Caco-2 (cell line): ENCODE results near the gene FCN3. TPM values are rescaled to one million over a fixed set of nuclear protein-coding genes. Genes with fewer than 3 reads are reported as not detected.

Source experiments
- BruUV-seq: library from RNA; stranded (reverse); fragments of 400-500 nt; replicated peaks from 2 replicates; lab custom pipeline; 2021; lab: Mats Ljungman, UMichigan
- CTCF ChIA-PET: fragments of 300-600 bp; sonication (Branson Sonifier 250); formaldehyde crosslinking; loops from one replicate; lab custom pipeline; 2022; ENCODE audit warnings: antibody characterized with exemption; lab: Charles Lee
- POLR2A ChIA-PET: fragments of 300-600 bp; sonication (Branson Sonifier 250); formaldehyde crosslinking; loops from one replicate; lab custom pipeline; 2022; ENCODE audit warnings: antibody characterized with exemption; lab: Charles Lee
- DNase-seq, 2 experiments: peaks; one replicate each; pipeline versions ENCODE4 v3.0.0 to v3.0.0-alpha.2; 2020 to 2022
- H3K27me3 ChIP-seq: replicated peaks from 2 replicates; pipeline ENCODE4 v1.6.0; 2011; ENCODE audit warnings: low read length; ENCODE audit not compliant: control insufficient read depth, insufficient read depth
- H3K36me3 ChIP-seq: 2 replicates; pipeline ENCODE4 v1.5.1; 2011; ENCODE audit warnings: low read length; ENCODE audit not compliant: control insufficient read depth, insufficient read depth
- H3K4me1 ChIP-seq: fragments of 250-450 bp; sonication (Bioruptor Pico); 2 replicates; pipeline ENCODE4 v1.5.1; 2020; ENCODE audit warnings: mild to moderate bottlenecking
- H3K4me3 ChIP-seq: 2 replicates; pipeline ENCODE4 v1.5.1; 2011; ENCODE audit warnings: low read depth, mild to moderate bottlenecking, control low read depth, low read length
- H3K9me3 ChIP-seq: fragments of 250-450 bp; sonication (Bioruptor Pico); 2 replicates; pipeline ENCODE4 v1.5.1; 2020; ENCODE audit warnings: mild to moderate bottlenecking, moderate library complexity
- H3K27ac Mint-ChIP-seq: one replicate; pipeline ENCODE4 v1.8.0; 2022; ENCODE audit warnings: mixed read lengths; ENCODE audit not compliant: unreplicated experiment
- H3K27me3 Mint-ChIP-seq: one replicate; pipeline ENCODE4 v1.8.0; 2022; ENCODE audit warnings: mixed read lengths; ENCODE audit not compliant: insufficient read depth, unreplicated experiment
- H3K36me3 Mint-ChIP-seq: one replicate; pipeline ENCODE4 v1.8.0; 2022; ENCODE audit warnings: mild to moderate bottlenecking, mixed read lengths; ENCODE audit not compliant: insufficient read depth, unreplicated experiment
- H3K4me1 Mint-ChIP-seq: one replicate; pipeline ENCODE4 v1.8.0; 2022; ENCODE audit warnings: low read depth, mixed read lengths; ENCODE audit not compliant: unreplicated experiment
- H3K4me3 Mint-ChIP-seq: one replicate; pipeline ENCODE4 v1.8.0; 2022; ENCODE audit warnings: mild to moderate bottlenecking, moderate library complexity, mixed read lengths; ENCODE audit not compliant: unreplicated experiment
- H3K9me3 Mint-ChIP-seq: one replicate; pipeline ENCODE4 v1.8.0; 2022; ENCODE audit warnings: mixed read lengths; ENCODE audit not compliant: unreplicated experiment
- intact Hi-C: fragments of 100-400 bp; cut with micrococcal nuclease; formaldehyde crosslinking; loops from one replicate; pipeline ENCODE4 v1.10.0; 2022; ENCODE audit not compliant: unreplicated experiment
- total RNA-seq: library from RNA; stranded (reverse); gene quantifications from 2 replicates; pipeline ENCODE4 v1.2.3, GENCODE V29; 2022
- TF ChIP-seq, protein P1 (sequence below), 2 experiments: fragments of 200-600 bp in 1 of 2; IDR thresholded peaks; 1 replicate in 1 of 2; 2 replicates in 1 of 2; pipeline versions ENCODE4 v1.5.1 to v1.8.0; 2011 to 2022; ENCODE audit warnings: antibody characterized with exemption in 1 of 2, control low read depth in 1 of 2, inconsistent platforms in 1 of 2, low read depth in 1 of 2, low read length in 1 of 2, mild to moderate bottlenecking in 1 of 2, moderate library complexity in 1 of 2; ENCODE audit not compliant: insufficient read depth in 1 of 2, severe bottlenecking in 1 of 2, unreplicated experiment in 1 of 2

The FCN3 gene
- total RNA-seq, 1 experiment from 2014 or later, result not detected

DNA sequence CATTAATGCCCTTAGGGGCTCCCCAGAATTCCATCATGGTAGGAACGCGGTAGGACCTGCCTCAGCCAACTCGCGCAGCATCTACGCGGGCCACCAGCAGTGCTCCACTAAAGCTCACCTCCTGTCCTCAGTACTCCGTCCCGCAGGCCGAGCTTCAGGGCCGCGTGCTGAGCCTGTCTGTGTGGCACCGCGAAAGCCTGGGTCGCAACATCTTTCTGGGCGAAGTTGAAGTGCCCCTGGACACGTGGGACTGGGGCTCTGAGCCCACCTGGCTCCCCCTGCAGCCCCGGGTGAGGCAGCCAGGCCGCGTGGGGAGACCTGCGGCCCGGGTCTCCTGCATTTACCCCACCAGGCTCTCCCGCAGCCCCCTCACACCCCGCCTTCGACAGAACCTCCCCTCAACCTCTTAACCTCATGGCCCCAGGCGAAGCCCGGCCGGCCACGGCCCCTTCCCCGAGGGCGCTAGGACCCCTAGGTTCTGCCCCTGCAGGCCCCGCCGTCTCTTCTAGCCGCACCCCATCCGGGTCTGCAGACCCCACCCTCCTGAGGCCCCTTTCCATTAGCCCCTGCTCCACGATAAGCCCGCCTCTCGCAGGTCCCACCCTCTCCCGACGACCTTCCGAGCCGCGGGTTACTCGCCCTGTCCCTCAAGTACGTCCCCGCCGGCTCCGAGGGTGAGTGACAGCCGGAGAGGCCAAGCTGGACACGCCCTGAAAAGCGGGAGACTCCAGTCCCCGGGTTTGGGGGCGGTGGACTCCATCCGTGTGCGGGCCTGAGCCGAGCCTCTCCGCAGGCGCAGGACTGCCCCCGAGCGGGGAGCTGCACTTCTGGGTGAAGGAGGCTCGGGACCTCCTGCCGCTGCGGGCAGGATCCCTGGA is 23.7 kb downstream of the FCN3 start:
- Histone ChIP-seq H3K36me3 (no peaks in the 10 kb centered on the region), H3K9me3 (no peaks in the 10 kb centered on the region), H3K4me1 (0 out of 2 replicates have a peak, but pooled peaks cover 15% of the 10 kb centered on the region), H3K27me3 (no peaks in the 10 kb centered on the region), H3K4me3 (peak overlapping the region; percentile 73)
- peak; percentile 86 to 93 for DNase-seq
- Mint-ChIP-seq H3K27ac (peak overlapping the region; percentile 84), H3K4me3 (peak overlapping the region; percentile 90), H3K27me3 (no peaks in the 10 kb centered on the region), H3K4me1 (peaks cover 13% of the 10 kb centered on the region), H3K9me3 (no peaks in the 10 kb centered on the region), H3K36me3 (peaks cover 44% of the 10 kb centered on the region)
- POLR2A ChIA-PET, result interaction anchor here (0.9 to 1.8 kb wide), 6 partner anchors 8 to 224 kb away, joined by 3 to 14 read pairs (median 6); partner anchors contain the start of gene SLC9A1
- BruUV-seq, result no TSS peak
- TF ChIP-seq, protein P1, sequence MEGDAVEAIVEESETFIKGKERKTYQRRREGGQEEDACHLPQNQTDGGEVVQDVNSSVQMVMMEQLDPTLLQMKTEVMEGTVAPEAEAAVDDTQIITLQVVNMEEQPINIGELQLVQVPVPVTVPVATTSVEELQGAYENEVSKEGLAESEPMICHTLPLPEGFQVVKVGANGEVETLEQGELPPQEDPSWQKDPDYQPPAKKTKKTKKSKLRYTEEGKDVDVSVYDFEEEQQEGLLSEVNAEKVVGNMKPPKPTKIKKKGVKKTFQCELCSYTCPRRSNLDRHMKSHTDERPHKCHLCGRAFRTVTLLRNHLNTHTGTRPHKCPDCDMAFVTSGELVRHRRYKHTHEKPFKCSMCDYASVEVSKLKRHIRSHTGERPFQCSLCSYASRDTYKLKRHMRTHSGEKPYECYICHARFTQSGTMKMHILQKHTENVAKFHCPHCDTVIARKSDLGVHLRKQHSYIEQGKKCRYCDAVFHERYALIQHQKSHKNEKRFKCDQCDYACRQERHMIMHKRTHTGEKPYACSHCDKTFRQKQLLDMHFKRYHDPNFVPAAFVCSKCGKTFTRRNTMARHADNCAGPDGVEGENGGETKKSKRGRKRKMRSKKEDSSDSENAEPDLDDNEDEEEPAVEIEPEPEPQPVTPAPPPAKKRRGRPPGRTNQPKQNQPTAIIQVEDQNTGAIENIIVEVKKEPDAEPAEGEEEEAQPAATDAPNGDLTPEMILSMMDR (IDR thresholded peaks at IDR 0.05; ENCODE audit: insufficient read depth in 1 of 2, low read depth in 1 of 2, low read length in 1 of 2, severe bottlenecking in 1 of 2, unreplicated experiment in 1 of 2), result peak in 1 of 2 experiments; percentile 19
- intact Hi-C loops, result loop anchor here (10.0 kb wide), 1 partner anchor 46 kb away; no protein-coding TSS in a partner anchor
- CTCF ChIA-PET, result interaction anchor here (0.9 to 3.1 kb wide), 8 partner anchors 15 to 66 kb away, joined by 3 to 28 read pairs (median 4); partner anchors contain the start of gene MAP3K6

DNA sequence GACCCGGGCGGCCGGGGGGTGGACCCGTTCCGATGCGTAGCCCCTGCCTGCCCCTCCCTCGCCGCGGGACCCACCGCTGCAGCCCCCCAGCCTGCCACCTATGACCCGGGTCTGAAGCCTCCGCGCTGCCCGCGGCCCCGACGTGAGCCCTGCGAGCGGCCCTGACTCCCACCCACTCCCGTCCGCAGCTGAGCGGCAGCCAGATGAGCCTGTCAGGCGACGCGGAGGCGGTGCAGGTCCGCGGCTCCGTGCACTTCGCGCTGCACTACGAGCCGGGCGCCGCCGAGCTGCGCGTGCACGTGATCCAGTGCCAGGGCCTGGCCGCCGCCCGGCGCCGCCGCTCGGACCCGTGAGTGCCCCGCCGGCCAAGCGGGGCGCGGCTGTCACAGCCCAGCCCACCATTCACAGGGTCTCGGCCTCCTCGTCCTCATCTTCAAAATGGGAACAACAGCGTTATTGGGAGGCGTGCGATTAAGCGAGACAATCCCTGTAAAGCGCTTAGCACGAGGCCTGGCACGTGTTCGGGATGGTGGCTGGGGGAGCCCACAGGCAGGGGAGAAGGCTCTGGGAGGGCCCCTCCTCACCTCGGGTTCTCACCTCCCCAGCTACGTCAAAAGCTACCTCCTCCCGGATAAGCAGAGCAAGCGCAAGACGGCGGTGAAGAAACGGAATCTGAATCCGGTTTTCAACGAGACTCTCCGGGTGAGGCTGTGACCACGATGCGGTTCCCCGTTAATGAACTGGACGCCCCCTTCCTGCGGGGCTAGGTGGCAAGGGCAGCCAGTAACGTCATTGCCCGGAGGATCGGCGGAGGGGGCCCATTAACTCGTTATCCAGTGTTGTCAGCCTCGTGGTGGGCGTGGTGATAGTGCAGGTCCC is 24.6 kb downstream of the FCN3 start:
- Histone ChIP-seq H3K36me3 (no peaks in the 10 kb centered on the region), H3K4me3 (peak overlapping the region; percentile 73), H3K9me3 (no peaks in the 10 kb centered on the region), H3K4me1 (0 out of 2 replicates have a peak, but pooled peaks cover 15% of the 10 kb centered on the region), H3K27me3 (no peaks in the 10 kb centered on the region)
- peak overlapping the region; percentile 84 for H3K27ac Mint-ChIP-seq
- peaks cover 40% of the 10 kb centered on the region for H3K36me3 Mint-ChIP-seq
- POLR2A ChIA-PET, result interaction anchor here (0.9 to 1.8 kb wide), 3 partner anchors 16 to 225 kb away, joined by 3 to 11 read pairs (median 9); partner anchors contain the start of gene SLC9A1
- H3K4me3 Mint-ChIP-seq, result peak overlapping the region; percentile 90
- H3K27me3 Mint-ChIP-seq, result no peaks in the 10 kb centered on the region
- TSS peak; percentile 59 for BruUV-seq
- peaks cover 13% of the 10 kb centered on the region for H3K4me1 Mint-ChIP-seq
- DNase-seq, result peak; percentile 83 to 84
- H3K9me3 Mint-ChIP-seq, result no peaks in the 10 kb centered on the region
- CTCF ChIA-PET, result interaction anchor here (0.6 to 3.1 kb wide), 6 partner anchors 15 to 226 kb away, joined by 3 to 28 read pairs (median 7); partner anchors contain the start of gene MAP3K6
- TF ChIP-seq, protein P1 (IDR thresholded peaks at IDR 0.05; ENCODE audit: insufficient read depth in 1 of 2, low read depth in 1 of 2, low read length in 1 of 2, severe bottlenecking in 1 of 2, unreplicated experiment in 1 of 2), result no peak
- intact Hi-C loops, result loop anchor here (10.0 kb wide), 1 partner anchor 45 kb away; no protein-coding TSS in a partner anchor
